Measurements from ENCODE around the gene ZNF69.

- no peak for TF ChIP-seq POLR2A (IDR thresholded peaks at IDR 0.05; ENCODE audit: low read length)
- TF ChIP-seq GATA1 (IDR thresholded peaks at IDR 0.05; ENCODE audit: low read depth, low read length) = no peak
Measured at GRCh38 chr19:11848594-11849469, 38.8 kb upstream of the ZNF69 start, which contains the start of gene ZNF439.

Data from erythroblast (primary cell).